ENCODE results near the gene TULP3. TPM values are rescaled to one million over a fixed set of nuclear protein-coding genes. Genes with fewer than 3 reads are reported as not detected.

TULP3 gene
- total and polyA plus RNA-seq, 11 donors, result 2.6 to 10.0 (median 5.3) TPM

- peak in 1 of 4 donors; percentile 5 for ATAC-seq
- Histone ChIP-seq H3K36me3 (peaks cover 0 to 9% (median 0%) of the 10 kb centered on the region in 9 donors), H3K4me1 (peaks cover 0 to 33% (median 16%) of the 10 kb centered on the region in 12 donors), H3K27ac (peak overlapping the region in 8 of 12 donors; percentile 58 to 93 (median 87)), H3K9me3 (no peaks in the 10 kb centered on the region), H3K4me3 (peak overlapping the region in 11 of 12 donors; percentile 72 to 99 (median 87)), H3K27me3 (no peaks in the 10 kb centered on the region)
- no peak for DNase-seq
- TF ChIP-seq POLR2A (IDR thresholded peaks at IDR 0.05), result no peak
- no peak for TF ChIP-seq CTCF (IDR thresholded peaks at IDR 0.05)
- WGBS, 4 donors, result 68 to 72% (median 70%) methylated on average over 16 of the region's 16 CpGs
- intact Hi-C loops (cut with DNase I), result no loop called here
These were observed 12.5 kb upstream of the TULP3 start for GRCh38 chr12:2877953-2878732.

GRCh38 chr12:2879853-2880252 lies 10.8 kb upstream of the TULP3 start:
- H3K4me3 ChIP-seq, result no peak overlapping the region
- ATAC-seq, result no peak
- no peak for DNase-seq
- no peaks in the 10 kb centered on the region for H3K9me3 ChIP-seq
- no peak overlapping the region for H3K27ac ChIP-seq
- intact Hi-C loops (cut with DNase I), result loop anchor here in 4 of 10 donors (10.0 kb wide), 2 partner anchors 65 to 155 kb away; no protein-coding TSS in a partner anchor
- TF ChIP-seq POLR2A (IDR thresholded peaks at IDR 0.05), result no peak
- no peak for TF ChIP-seq CTCF (IDR thresholded peaks at IDR 0.05)
- 97 to 100% (median 97%) methylated on average over 3 of the region's 3 CpGs for WGBS, 4 donors
- H3K36me3 ChIP-seq, result peaks cover 0 to 9% (median 0%) of the 10 kb centered on the region in 9 donors
- no peaks in the 10 kb centered on the region for H3K27me3 ChIP-seq
- H3K4me1 ChIP-seq, result peaks cover 0 to 33% (median 16%) of the 10 kb centered on the region in 12 donors

- peaks cover 0 to 24% (median 0%) of the 10 kb centered on the region in 9 donors for H3K36me3 ChIP-seq
- H3K4me3 ChIP-seq, result no peak overlapping the region
- ATAC-seq (no peak), DNase-seq (no peak)
- intact Hi-C loops (cut with DNase I), result loop anchor here (1.0 to 10.0 kb wide), 9 partner anchors 57 to 152 kb away; partner anchors contain the start of gene TEAD4 (in 1 of the 10)
- no peaks in the 10 kb centered on the region for H3K9me3 ChIP-seq
- WGBS, 4 donors, result 77 to 89% (median 83%) methylated on average over 2 of the region's 2 CpGs
- no peak overlapping the region for H3K27ac ChIP-seq
- TF ChIP-seq CTCF (IDR thresholded peaks at IDR 0.05), result no peak
- no peaks in the 10 kb centered on the region for H3K27me3 ChIP-seq
- H3K4me1 ChIP-seq, result peaks cover 0 to 2% (median 0%) of the 10 kb centered on the region in 12 donors
These were observed 5.9 kb upstream of the TULP3 start for GRCh38 chr12:2884810-2885209.

- 93 to 95% (median 94%) methylated on average over 10 of the region's 10 CpGs for WGBS, 4 donors
- TF ChIP-seq POLR2A (IDR thresholded peaks at IDR 0.05) (no peak), CTCF (IDR thresholded peaks at IDR 0.05) (no peak)
- no peaks in the 10 kb centered on the region for H3K27me3 ChIP-seq
- intact Hi-C loops (cut with DNase I), result loop anchor here in 9 of 10 donors (2.0 to 10.0 kb wide), 7 partner anchors 55 to 150 kb away; partner anchors contain the start of gene TEAD4 (in 1 of the 9)
- H3K4me3 ChIP-seq, result no peak overlapping the region
- H3K9me3 ChIP-seq, result no peaks in the 10 kb centered on the region
- DNase-seq (no peak), ATAC-seq (no peak)
- H3K27ac ChIP-seq, result no peak overlapping the region
- peaks cover 0 to 24% (median 0%) of the 10 kb centered on the region in 9 donors for H3K36me3 ChIP-seq
- peaks cover 0 to 13% (median 5%) of the 10 kb centered on the region in 12 donors for H3K4me1 ChIP-seq
These were observed 3.8 kb upstream of the TULP3 start for GRCh38 chr12:2886768-2887450.
